ENCODE measurements around the gene ARHGAP22.

DNA sequence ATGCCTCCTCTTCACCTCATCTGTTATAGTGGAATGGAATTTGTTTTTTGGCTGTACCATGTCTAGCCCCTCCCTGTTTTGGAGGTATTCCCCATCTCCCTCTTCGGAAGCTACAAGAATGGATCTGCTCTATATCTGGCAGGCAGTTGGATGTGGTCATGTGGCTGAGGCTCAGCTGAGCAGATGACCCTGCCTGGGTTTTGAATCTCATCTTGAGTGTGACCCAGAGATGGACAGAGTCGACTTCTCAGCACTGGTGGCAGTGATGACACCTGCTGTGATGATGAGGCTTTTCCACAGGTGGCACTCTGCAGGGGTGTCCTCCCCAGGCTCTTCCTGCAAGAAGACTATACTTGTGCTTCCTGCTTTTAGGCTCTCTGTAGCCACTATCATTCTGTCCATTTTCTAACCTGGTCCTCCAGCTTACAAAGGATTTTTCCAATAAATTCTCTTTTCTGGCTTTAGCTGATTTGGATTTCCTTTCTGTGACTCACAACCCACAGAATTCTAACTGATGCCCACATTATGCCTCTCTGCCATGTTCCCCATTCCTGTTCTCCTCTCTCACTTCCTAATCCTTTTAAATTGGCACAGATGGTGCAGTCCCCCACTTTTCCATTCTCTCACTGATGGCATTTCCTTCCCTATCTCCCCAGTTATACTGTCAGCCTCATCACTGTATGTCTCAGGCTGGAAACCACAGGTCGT is 7.5 kb upstream of the ARHGAP22 start:
- TF ChIP-seq, protein P1, sequence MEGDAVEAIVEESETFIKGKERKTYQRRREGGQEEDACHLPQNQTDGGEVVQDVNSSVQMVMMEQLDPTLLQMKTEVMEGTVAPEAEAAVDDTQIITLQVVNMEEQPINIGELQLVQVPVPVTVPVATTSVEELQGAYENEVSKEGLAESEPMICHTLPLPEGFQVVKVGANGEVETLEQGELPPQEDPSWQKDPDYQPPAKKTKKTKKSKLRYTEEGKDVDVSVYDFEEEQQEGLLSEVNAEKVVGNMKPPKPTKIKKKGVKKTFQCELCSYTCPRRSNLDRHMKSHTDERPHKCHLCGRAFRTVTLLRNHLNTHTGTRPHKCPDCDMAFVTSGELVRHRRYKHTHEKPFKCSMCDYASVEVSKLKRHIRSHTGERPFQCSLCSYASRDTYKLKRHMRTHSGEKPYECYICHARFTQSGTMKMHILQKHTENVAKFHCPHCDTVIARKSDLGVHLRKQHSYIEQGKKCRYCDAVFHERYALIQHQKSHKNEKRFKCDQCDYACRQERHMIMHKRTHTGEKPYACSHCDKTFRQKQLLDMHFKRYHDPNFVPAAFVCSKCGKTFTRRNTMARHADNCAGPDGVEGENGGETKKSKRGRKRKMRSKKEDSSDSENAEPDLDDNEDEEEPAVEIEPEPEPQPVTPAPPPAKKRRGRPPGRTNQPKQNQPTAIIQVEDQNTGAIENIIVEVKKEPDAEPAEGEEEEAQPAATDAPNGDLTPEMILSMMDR (IDR thresholded peaks at IDR 0.05; ENCODE audit: insufficient read depth, low read depth, low read length), result no peak
- TF ChIP-seq EZH2 (IDR thresholded peaks at IDR 0.05; ENCODE audit: insufficient read depth, low read length), result no peak

Measured in astrocyte (in vitro differentiated cells and primary cell).